H1 (cell line): ENCODE measurements around the gene EXOSC1. TPM values are rescaled to one million over a fixed set of nuclear protein-coding genes. Genes with fewer than 3 reads are reported as not detected.

Experiments used
- CTCF ChIA-PET: fragments of 300-600 bp; sonication (Branson Sonifier 250); formaldehyde crosslinking; loops from one replicate; lab custom pipeline; 2021; ENCODE audit not compliant: partially characterized antibody; lab: Charles Lee
- POLR2A ChIA-PET: fragments of 300-600 bp; sonication (Branson Sonifier 250); formaldehyde crosslinking; loops from one replicate; lab custom pipeline; 2021; ENCODE audit warnings: inconsistent platforms; ENCODE audit not compliant: partially characterized antibody; lab: Charles Lee
- DNase-seq, 2 experiments: peaks; one replicate each; pipeline versions ENCODE4 v3.0.0 to v3.0.0-alpha.2; 2010 to 2022; ENCODE audit warnings: low spot score in 2 of 2, low read depth in 1 of 2, mixed read lengths in 1 of 2
- FAIRE-seq: peaks from 2 replicates; lab custom pipeline; 2011; peaks lifted over from hg19 to GRCh38; lab: Jason Lieb, UNC
- H2AFZ ChIP-seq: 2 replicates; pipeline ENCODE4 v1.8.1; 2012; ENCODE audit warnings: low read length, inconsistent platforms
- H2AK5ac ChIP-seq: 2 replicates; pipeline ENCODE4 v1.6.1; 2013; ENCODE audit warnings: low read depth, low read length
- H2BK120ac ChIP-seq: replicated peaks from 2 replicates; pipeline ENCODE3; 2013; ENCODE audit warnings: low read depth, low read length, inconsistent platforms
- H2BK12ac ChIP-seq: 2 replicates; pipeline ENCODE4 v1.6.1; 2013; ENCODE audit warnings: low read depth, low read length
- H2BK15ac ChIP-seq: 2 replicates; pipeline ENCODE4 v1.6.1; 2013; ENCODE audit warnings: low read length
- H2BK20ac ChIP-seq: 2 replicates; pipeline ENCODE4 v1.6.1; 2013; ENCODE audit warnings: low read length
- H2BK5ac ChIP-seq: 2 replicates; pipeline ENCODE4 v1.6.1; 2013; ENCODE audit warnings: low read depth, low read length
- H3K14ac ChIP-seq: 2 replicates; pipeline ENCODE4 v1.6.1; 2013; ENCODE audit warnings: inconsistent platforms; ENCODE audit not compliant: insufficient read length
- H3K18ac ChIP-seq: 2 replicates; pipeline ENCODE4 v1.6.1; 2013; ENCODE audit warnings: low read length; ENCODE audit errors: extremely low read depth
- H3K23ac ChIP-seq: 2 replicates; pipeline ENCODE4 v1.6.1; 2013; ENCODE audit warnings: inconsistent platforms; ENCODE audit not compliant: insufficient read length
- H3K23me2 ChIP-seq: 2 replicates; pipeline ENCODE4 v1.6.1; 2013; ENCODE audit warnings: low read depth, low read length
- H3K27ac ChIP-seq: 2 replicates; pipeline ENCODE4 v1.6.1; 2011; ENCODE audit warnings: low read depth, low read length, inconsistent platforms
- H3K27me3 ChIP-seq, 4 experiments: replicated peaks in 1 of 4; 1 replicate in 1 of 4; 2 replicates in 3 of 4; pipeline versions ENCODE4 v1.6.1 to v1.8.1; 2011 to 2013; ENCODE audit warnings: low read length in 3 of 4, mild to moderate bottlenecking in 3 of 4, inconsistent platforms in 2 of 4, mixed read lengths in 2 of 4, moderate library complexity in 1 of 4; ENCODE audit not compliant: control insufficient read depth in 3 of 4, insufficient read depth in 3 of 4; ENCODE audit errors: extremely low read depth in 1 of 4
- H3K36me3 ChIP-seq, 4 experiments: 2 replicates each; pipeline versions ENCODE4 v1.6.1 to v1.8.1; 2011 to 2013; ENCODE audit warnings: mild to moderate bottlenecking in 4 of 4, low read length in 3 of 4, moderate library complexity in 2 of 4, control low read depth in 1 of 4, inconsistent platforms in 1 of 4; ENCODE audit not compliant: insufficient read depth in 4 of 4, control insufficient read depth in 2 of 4
- H3K4ac ChIP-seq: replicated peaks from 2 replicates; pipeline ENCODE3; 2013; ENCODE audit warnings: low read length, low read depth, mixed read lengths, inconsistent platforms; ENCODE audit not compliant: insufficient read length
- H3K4me1 ChIP-seq, 4 experiments: replicated peaks in 1 of 4; 1 replicate in 1 of 4; 2 replicates in 3 of 4; pipeline versions ENCODE4 v1.6.1 to v1.8.1; 2011 to 2013; ENCODE audit warnings: low read length in 3 of 4, inconsistent platforms in 2 of 4, mixed read lengths in 1 of 4; ENCODE audit not compliant: insufficient read depth in 4 of 4, control insufficient read depth in 3 of 4
- H3K4me2 ChIP-seq, 2 experiments: 2 replicates each; pipeline versions ENCODE4 v1.6.1 to v1.8.1; 2011 to 2013; ENCODE audit warnings: low read depth in 2 of 2, low read length in 2 of 2, control low read depth in 1 of 2, inconsistent platforms in 1 of 2, mild to moderate bottlenecking in 1 of 2; ENCODE audit not compliant: insufficient read depth in 1 of 2
- H3K4me3 ChIP-seq, 4 experiments: fragments of 200-600, 300-600 bp in 1 of 4; sonication (generic), shearing (Covaris generic), sonication (Bioruptor Twin) in 1 of 4; 2 replicates each; pipeline versions ENCODE4 v1.5.1 to v1.8.1; 2011 to 2016; ENCODE audit warnings: low read length in 4 of 4, low read depth in 3 of 4, control low read depth in 2 of 4, inconsistent platforms in 2 of 4, mild to moderate bottlenecking in 2 of 4, mixed read lengths in 1 of 4, moderate library complexity in 1 of 4; ENCODE audit not compliant: insufficient read depth in 2 of 4; ENCODE audit errors: extremely low read depth in 1 of 4
- H3K56ac ChIP-seq: replicated peaks from 2 replicates; pipeline ENCODE3; 2013; ENCODE audit warnings: low read depth, mild to moderate bottlenecking, mixed read lengths, low read length, inconsistent platforms; ENCODE audit not compliant: insufficient read length
- H3K79me1 ChIP-seq: 2 replicates; pipeline ENCODE4 v1.6.1; 2013; ENCODE audit warnings: low read depth, low read length, control low read depth
- H3K79me2 ChIP-seq, 2 experiments: 2 replicates each; pipeline versions ENCODE4 v1.6.1 to v1.8.1; 2012 to 2013; ENCODE audit warnings: low read length in 2 of 2, mild to moderate bottlenecking in 2 of 2, inconsistent platforms in 1 of 2; ENCODE audit not compliant: insufficient read depth in 2 of 2, control insufficient read depth in 1 of 2
- H3K9ac ChIP-seq, 4 experiments: replicated peaks in 1 of 4; 1 replicate in 1 of 4; 2 replicates in 3 of 4; pipeline versions ENCODE4 v1.6.1 to v1.8.1; 2011 to 2013; ENCODE audit warnings: low read depth in 3 of 4, low read length in 3 of 4, control low read depth in 2 of 4, mild to moderate bottlenecking in 2 of 4, moderate library complexity in 2 of 4, inconsistent platforms in 1 of 4; ENCODE audit errors: extremely low read depth in 1 of 4
- H3K9me3 ChIP-seq, 2 experiments: 2 replicates each; pipeline versions ENCODE4 v1.6.1 to v1.8.1; 2012 to 2013; ENCODE audit warnings: mild to moderate bottlenecking in 2 of 2, moderate library complexity in 2 of 2, control low read depth in 1 of 2, inconsistent platforms in 1 of 2, low read depth in 1 of 2, low read length in 1 of 2, mixed read lengths in 1 of 2; ENCODE audit not compliant: insufficient read depth in 2 of 2
- H4K20me1 ChIP-seq, 2 experiments: replicated peaks in 1 of 2; 2 replicates each; pipeline versions ENCODE3 to v1.8.1; 2011 to 2013; ENCODE audit warnings: inconsistent platforms in 2 of 2, low read length in 2 of 2, mild to moderate bottlenecking in 1 of 2; ENCODE audit not compliant: insufficient read depth in 2 of 2, control insufficient read depth in 1 of 2
- H4K5ac ChIP-seq: 2 replicates; pipeline ENCODE4 v1.6.1; 2013; ENCODE audit warnings: low read length, low read depth, mixed read lengths, inconsistent platforms; ENCODE audit not compliant: insufficient read length
- H4K8ac ChIP-seq: 2 replicates; pipeline ENCODE4 v1.8.0; 2013; ENCODE audit warnings: mild to moderate bottlenecking, moderate library complexity, low read length, inconsistent platforms; ENCODE audit not compliant: insufficient read depth; ENCODE audit errors: extremely low read depth
- H4K91ac ChIP-seq: replicated peaks from 2 replicates; pipeline ENCODE3; 2013; ENCODE audit warnings: low read length, mixed read lengths, inconsistent platforms; ENCODE audit not compliant: insufficient read length
- EP300 ChIP-seq, 2 experiments: IDR thresholded peaks; 1 replicate in 1 of 2; 2 replicates in 1 of 2; pipeline ENCODE4 v1.6.1; 2011 to 2012; ENCODE audit warnings: low read depth in 2 of 2, low read length in 2 of 2, mild to moderate bottlenecking in 2 of 2, borderline replicate concordance in 1 of 2, inconsistent platforms in 1 of 2, moderate library complexity in 1 of 2
- HDAC2 ChIP-seq, 2 experiments: fragments of 300-600 bp in 1 of 2; sonication (generic) in 1 of 2; IDR thresholded peaks; 2 replicates each; pipeline ENCODE4 v1.6.1; 2011 to 2012; ENCODE audit warnings: low read depth in 2 of 2, low read length in 2 of 2, mild to moderate bottlenecking in 2 of 2, moderate library complexity in 2 of 2, borderline replicate concordance in 1 of 2, inconsistent platforms in 1 of 2
- KDM4A ChIP-seq: IDR thresholded peaks from one replicate; pipeline ENCODE4 v1.7.1; 2012; ENCODE audit warnings: low read depth, mild to moderate bottlenecking, moderate library complexity, low read length, inconsistent platforms; ENCODE audit not compliant: severe bottlenecking
- KDM5A ChIP-seq: fragments of 200-600 bp; IDR thresholded peaks from 2 replicates; pipeline ENCODE4 v1.7.1; 2012; ENCODE audit warnings: mild to moderate bottlenecking, low read length, inconsistent platforms, mixed read lengths
- POLR2A ChIP-seq, 2 experiments: IDR thresholded peaks; 1 replicate in 1 of 2; 2 replicates in 1 of 2; pipeline ENCODE4 v1.6.1; 2011; ENCODE audit warnings: low read depth in 2 of 2, low read length in 2 of 2, mild to moderate bottlenecking in 2 of 2; ENCODE audit errors: control extremely low read depth in 1 of 2
- RBBP5 ChIP-seq: IDR thresholded peaks from 2 replicates; pipeline ENCODE4 v1.7.1; 2012; ENCODE audit warnings: low read depth, mild to moderate bottlenecking, inconsistent platforms, low read length, moderate library complexity, borderline replicate concordance
- TBP ChIP-seq: IDR thresholded peaks from 2 replicates; pipeline ENCODE4 v1.6.1; 2011; ENCODE audit warnings: low read depth, low read length, improper control_type of control experiment
- WGBS, 2 experiments: shearing (Covaris generic) in 1 of 2; methylation state at CpG; one replicate each; pipeline versions ENCODE4 v1.1.6 to v1.1.7; 2013 to 2015; ENCODE audit warnings: low lambda C conversion rate in 2 of 2, mixed read lengths in 2 of 2, inconsistent platforms in 1 of 2, low coverage in 1 of 2, missing lambda C conversion rate in 1 of 2; ENCODE audit not compliant: insufficient replicate concordance in 2 of 2, insufficient coverage in 1 of 2, insufficient read length in 1 of 2; ENCODE audit errors: extremely low coverage in 1 of 2, missing lambda C conversion rate in 1 of 2; 5-methylcytosine and 5-hydroxymethylcytosine counted together
- polyA plus RNA-seq, 7 experiments: library from polyadenylated mRNA; depleted of rRNA in 3 of 7; stranded (reverse) in 5 of 7; unstranded in 2 of 7; fragments of >200 nt in 5 of 7; fragments of 200-250 nt in 2 of 7; gene quantifications; 1 replicate in 5 of 7; 2 replicates in 1 of 7; 4 replicates in 1 of 7; pipeline versions ENCODE4 v1.2.1 to v1.2.3, GENCODE V29; 2011 to 2013; ENCODE audit warnings: missing spikeins in 2 of 7, mixed read lengths in 2 of 7
- total RNA-seq: library from RNA; stranded (reverse); fragmentation: NEBNext Ultra II Directional; extraction: Animal tissue kit (Norgen Biotek cat#: 25700); gene quantifications from 2 replicates; pipeline ENCODE4 v1.2.1, GENCODE V29; 2021
- TF ChIP-seq, protein P1 (sequence below): IDR thresholded peaks from 2 replicates; pipeline ENCODE4 v1.6.1; 2012; ENCODE audit warnings: low read length, inconsistent platforms

EXOSC1 gene
- total and polyA plus RNA-seq, 2 of the 8 experiments (the other 6 are each of a cell fraction or from before 2014, with no cell fraction given), result 52.1 to 68.1 TPM

DNA sequence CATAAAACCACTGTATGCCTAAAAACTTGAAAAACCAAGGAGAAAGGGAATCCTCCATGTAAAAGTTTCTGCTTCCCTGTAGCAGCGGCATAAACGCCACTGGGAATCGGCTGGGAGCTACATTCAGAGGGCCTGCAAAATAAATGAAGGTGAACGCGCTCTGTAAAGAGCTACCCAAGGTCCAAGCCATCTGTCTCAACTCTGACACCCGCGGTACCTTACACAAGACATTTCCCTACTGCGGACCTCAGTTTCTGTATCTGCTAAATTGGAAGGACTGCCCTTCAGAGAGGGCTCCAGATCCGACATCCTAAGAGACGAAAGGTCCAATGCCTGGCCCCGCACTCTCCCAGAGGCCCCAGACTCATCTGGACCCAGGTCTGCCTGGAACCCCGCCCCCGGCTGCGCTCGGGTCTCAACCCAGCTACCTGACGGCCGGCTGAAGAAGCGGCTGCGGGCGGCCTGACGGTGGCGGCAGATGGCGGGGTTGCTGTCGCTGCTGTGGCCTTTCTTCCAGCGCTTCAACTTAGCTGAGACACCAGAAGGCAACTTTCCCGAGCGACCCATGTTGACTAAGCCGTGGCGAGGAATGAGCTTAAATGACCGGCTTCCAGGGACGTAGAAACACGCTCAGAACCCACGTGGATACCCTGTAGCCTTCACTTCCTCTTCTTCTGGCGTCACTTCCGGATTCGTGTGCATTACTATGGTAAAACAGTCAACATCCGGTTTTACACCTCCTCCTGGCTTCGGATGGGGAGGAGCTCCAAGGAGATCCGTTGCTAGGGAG lies 44.9 kb downstream of the EXOSC1 start, which contains the start of gene RRP12:
TSS of gene RRP12 (minus strand) at position 676 of the 790 bp plus-strand sequence. CDS start at position 567, 109 bp downstream.
- H3K9me3 ChIP-seq, result no peaks in the 10 kb centered on the region
- peak within 1 kb of the TSS; percentile 81 to 83 for H3K4me2 ChIP-seq
- peak within 1 kb of the TSS; percentile 72 for H3K27ac ChIP-seq
- CTCF ChIA-PET, result interaction anchor here (0.7 to 3.2 kb wide), 11 partner anchors 9 to 473 kb away, joined by 3 to 9 read pairs (median 4); no protein-coding TSS in a partner anchor
- H3K79me1 ChIP-seq, result peaks cover 4% of the 10 kb centered on the region; the same call in 1 of the 2 replicates
- H2BK120ac ChIP-seq, result no peak within 1 kb of the TSS
- H3K23me2 ChIP-seq, result peaks cover 5% of the 10 kb centered on the region; the same call in 1 of the 2 replicates
- POLR2A ChIA-PET, result interaction anchor here (0.8 to 4.6 kb wide), 24 partner anchors 8 to 133 kb away, joined by 3 to 31 read pairs (median 4); partner anchors contain the start of genes ARHGAP19, PGAM1 and UBTD1
- peak within 1 kb of the TSS; percentile 73 for H2BK5ac ChIP-seq
- peak within 1 kb of the TSS; percentile 87 to 98 (median 88) for H3K4me3 ChIP-seq
- no peak within 1 kb of the TSS for H2BK15ac ChIP-seq
- peaks cover 0 to 28% (median 6%) of the 10 kb centered on the region in 4 experiments; a peak in 4 of 8 replicates for H3K36me3 ChIP-seq
- no peak within 1 kb of the TSS for H4K91ac ChIP-seq
- 3% methylated on average over 39 of the region's 39 CpGs; no CpG with 5 or more reads in 1 of the 2 experiments for WGBS, 2 experiments
- peak within 1 kb of the TSS; percentile 68 to 85 (median 71) for H3K9ac ChIP-seq
- H3K79me2 ChIP-seq, result peaks cover 0 to 12% of the 10 kb centered on the region in 2 experiments; a peak in 2 of 4 replicates
- H3K18ac ChIP-seq, result peak within 1 kb of the TSS; percentile 32; the same call in 1 of the 2 replicates
- H3K56ac ChIP-seq, result no peak within 1 kb of the TSS
- DNase-seq, result peak; percentile 82 to 84
- no peak within 1 kb of the TSS for H3K4ac ChIP-seq
- no peak within 1 kb of the TSS for H3K23ac ChIP-seq
- no peak within 1 kb of the TSS for H2BK12ac ChIP-seq
- peak within 1 kb of the TSS; percentile 81; the same call in 1 of the 2 replicates for H4K8ac ChIP-seq
- no peak within 1 kb of the TSS for H4K5ac ChIP-seq
- H3K27me3 ChIP-seq, result no peaks in the 10 kb centered on the region
- H2BK20ac ChIP-seq, result no peak within 1 kb of the TSS
- H2AK5ac ChIP-seq, result no peak within 1 kb of the TSS
- peak within 1 kb of the TSS; percentile 97 for H2AFZ ChIP-seq
- H3K4me1 ChIP-seq, result peaks cover 0 to 7% (median 5%) of the 10 kb centered on the region in 4 experiments; a peak in 4 of 7 replicates
- peaks cover 0 to 9% of the 10 kb centered on the region in 2 experiments for H4K20me1 ChIP-seq
- no peak within 1 kb of the TSS for H3K14ac ChIP-seq
- peak; percentile 100 for FAIRE-seq
- no peak for TF ChIP-seq RBBP5
- TF ChIP-seq, protein P1, sequence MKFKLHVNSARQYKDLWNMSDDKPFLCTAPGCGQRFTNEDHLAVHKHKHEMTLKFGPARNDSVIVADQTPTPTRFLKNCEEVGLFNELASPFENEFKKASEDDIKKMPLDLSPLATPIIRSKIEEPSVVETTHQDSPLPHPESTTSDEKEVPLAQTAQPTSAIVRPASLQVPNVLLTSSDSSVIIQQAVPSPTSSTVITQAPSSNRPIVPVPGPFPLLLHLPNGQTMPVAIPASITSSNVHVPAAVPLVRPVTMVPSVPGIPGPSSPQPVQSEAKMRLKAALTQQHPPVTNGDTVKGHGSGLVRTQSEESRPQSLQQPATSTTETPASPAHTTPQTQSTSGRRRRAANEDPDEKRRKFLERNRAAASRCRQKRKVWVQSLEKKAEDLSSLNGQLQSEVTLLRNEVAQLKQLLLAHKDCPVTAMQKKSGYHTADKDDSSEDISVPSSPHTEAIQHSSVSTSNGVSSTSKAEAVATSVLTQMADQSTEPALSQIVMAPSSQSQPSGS, result 0 out of 2 replicates have a peak, but pooled peaks have one; percentile 65
- no peak for TF ChIP-seq KDM5A
- TF ChIP-seq HDAC2 (IDR thresholded peaks at IDR 0.05; ENCODE audit: borderline replicate concordance in 1 of 2, low read depth in 2 of 2, low read length in 2 of 2), result peak in 1 of 2 experiments; percentile 100; a peak in 2 of 4 replicates
- peak; percentile 53 for TF ChIP-seq KDM4A
- no peak for TF ChIP-seq EP300 (IDR thresholded peaks at IDR 0.05; ENCODE audit: borderline replicate concordance in 1 of 2, low read depth in 2 of 2, low read length in 2 of 2)
- TF ChIP-seq POLR2A (IDR thresholded peaks at IDR 0.05; ENCODE audit: control extremely low read depth in 1 of 2, low read depth in 2 of 2, low read length in 2 of 2), result peak in 1 of 2 experiments; percentile 82; a peak in 2 of 3 replicates
- peak; percentile 70 for TF ChIP-seq TBP
